NCI-H2196 treated with DMSO at 0.1 percent for 48 hours (cell line): ENCODE measurements around the gene RHEBL1.

Source experiments
- DNase-seq: peaks from one replicate; lab custom pipeline; 2025; ENCODE audit not compliant: unreplicated experiment; lab: John Stamatoyannopoulos, UW

Gene RHEBL1

GRCh38 chr12:49069507-49070346 is at the start of gene RHEBL1:
Gene RHEBL1 (minus strand): TSS chr12:49069979. CDS start chr12:49069785, 194 bp downstream.
- peak; percentile 95 for DNase-seq

- no peak for DNase-seq
Observed at GRCh38 chr12:49111206-49111605, 41.4 kb upstream of the RHEBL1 start.

GRCh38 chr12:49110464-49111155 is 40.8 kb upstream of the RHEBL1 start, which contains the start of gene LMBR1L:
Gene LMBR1L (minus strand): TSS chr12:49110847. CDS start chr12:49110555, 292 bp downstream.
- peak; percentile 93 for DNase-seq

- DNase-seq: no peak
Observed at GRCh38 chr12:49109641-49110463, 40.1 kb upstream of the RHEBL1 start.

GRCh38 chr12:49108958-49109404 is 39.2 kb upstream of the RHEBL1 start:
- no peak for DNase-seq

- no peak for DNase-seq
Observed at GRCh38 chr12:49105504-49106084, 35.8 kb upstream of the RHEBL1 start.

- no peak for DNase-seq
Observed at GRCh38 chr12:49104822-49105221, 35.0 kb upstream of the RHEBL1 start.

GRCh38 chr12:49100380-49100779 is 30.6 kb upstream of the RHEBL1 start:
- no peak for DNase-seq

- DNase-seq: no peak
Observed at GRCh38 chr12:49098703-49099102, 28.9 kb upstream of the RHEBL1 start.

GRCh38 chr12:49098035-49098451 is 28.3 kb upstream of the RHEBL1 start:
- DNase-seq: no peak

- no peak for DNase-seq
Observed at GRCh38 chr12:49097381-49097780, 27.6 kb upstream of the RHEBL1 start.

GRCh38 chr12:49094975-49095365 is 25.2 kb upstream of the RHEBL1 start:
- DNase-seq: no peak

GRCh38 chr12:49094160-49094974 is 24.6 kb upstream of the RHEBL1 start, which contains the start of gene DHH:
Gene DHH (minus strand): TSS chr12:49094801. CDS start chr12:49094512, 289 bp downstream.
- peak; percentile 32 for DNase-seq

GRCh38 chr12:49093792-49094159 is 24.0 kb upstream of the RHEBL1 start:
- no peak for DNase-seq

GRCh38 chr12:49092816-49093406 is 23.1 kb upstream of the RHEBL1 start:
- DNase-seq: no peak

- no peak for DNase-seq
Observed at GRCh38 chr12:49092086-49092815, 22.5 kb upstream of the RHEBL1 start.

- DNase-seq: no peak
Observed at GRCh38 chr12:49091836-49092085, 22.0 kb upstream of the RHEBL1 start.

GRCh38 chr12:49091056-49091835 is 21.5 kb upstream of the RHEBL1 start:
- DNase-seq: no peak
